ENCODE measurements around the gene RHBDL3. TPM values are rescaled to one million over a fixed set of nuclear protein-coding genes. Genes with fewer than 3 reads are reported as not detected.

RHBDL3 gene
- total and polyA plus RNA-seq, 2 donors (not counting 3 experiments of a cell fraction or from before 2014, with no cell fraction given): 0.11 to 0.20 TPM

DNA sequence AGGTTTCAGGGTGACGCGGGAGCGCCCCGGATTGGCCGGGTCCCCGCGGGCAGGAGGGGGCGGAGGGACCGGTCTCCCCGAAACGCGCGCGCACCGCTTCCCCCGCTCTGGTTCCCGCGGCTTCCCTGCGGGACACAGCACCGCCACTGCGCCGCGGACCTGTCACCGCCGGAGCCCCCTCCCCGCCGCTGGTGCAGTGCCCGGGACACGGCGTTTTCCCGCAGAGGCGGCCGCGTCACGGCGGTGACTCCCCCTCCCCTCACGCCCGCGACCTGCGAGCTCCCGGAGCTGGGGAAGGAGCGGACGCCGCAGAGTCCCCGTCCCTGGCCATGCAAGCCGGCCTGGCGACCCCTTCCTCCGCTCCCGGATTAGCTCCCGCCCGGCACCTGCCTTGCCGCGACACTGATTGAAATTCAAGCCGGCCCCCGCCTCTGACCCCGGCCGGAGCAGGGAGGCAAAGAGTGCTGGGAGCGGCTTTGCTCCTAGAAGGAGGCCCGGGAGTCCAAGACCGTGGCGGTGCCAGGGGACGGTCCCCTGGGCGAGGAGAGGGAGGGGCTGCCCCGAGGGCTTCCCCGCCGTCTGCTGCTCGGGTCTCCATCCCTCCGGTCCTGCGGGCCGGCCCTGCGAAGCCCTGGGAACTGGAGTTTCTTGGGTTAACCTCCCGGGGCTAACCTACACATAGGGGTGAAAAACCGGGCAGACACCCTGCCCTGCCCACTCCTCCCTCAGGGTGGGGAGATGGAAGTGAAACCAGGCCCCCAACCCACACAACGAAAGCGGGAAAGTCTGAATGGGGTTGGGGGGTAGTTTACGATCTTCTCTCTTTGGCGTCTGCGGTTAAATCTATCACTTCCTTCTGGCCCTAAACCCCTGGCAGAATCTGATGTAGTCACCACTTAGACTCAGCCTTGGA, 1.0 kb downstream of the RHBDL3 start:
- TF ChIP-seq JUN (IDR thresholded peaks at IDR 0.05; ENCODE audit: borderline replicate concordance, insufficient read depth, insufficient read length, low read depth): no peak
- TF ChIP-seq EZH2 (IDR thresholded peaks at IDR 0.05; ENCODE audit: borderline replicate concordance, low read depth, low read length, severe bottlenecking): peak; percentile 98
- Histone ChIP-seq H4K20me1 (replicated peaks; ENCODE audit: control insufficient read depth, extremely low read depth, insufficient read depth, low read length) (no peaks in the 10 kb centered on the region), H3K4me3 (replicated peaks in 1 of 3; ENCODE audit: insufficient read depth in 1 of 3, low read depth in 1 of 3, low read length in 3 of 3) (peak overlapping the region; percentile 12 to 41 (median 27)), H3K9me3 (replicated peaks; ENCODE audit: control insufficient read depth, insufficient read depth, low read length) (no peaks in the 10 kb centered on the region), H3K27me3 (ENCODE audit: control insufficient read depth in 2 of 2, insufficient read depth in 2 of 2, low read length in 2 of 2) (peaks cover 59 to 76% of the 10 kb centered on the region in 2 experiments), H3K4me1 (ENCODE audit: control insufficient read depth, extremely low read depth, insufficient read depth, low read length) (peaks cover 10% of the 10 kb centered on the region), H3K9ac (replicated peaks; ENCODE audit: extremely low read depth, insufficient read depth, low read length) (no peak overlapping the region), H3K36me3 (ENCODE audit: control insufficient read depth in 2 of 2, extremely low read depth in 1 of 2, insufficient read depth in 2 of 2, low read length in 2 of 2) (no peaks in the 10 kb centered on the region), H3K79me2 (ENCODE audit: control insufficient read depth, insufficient read depth, low read length) (no peaks in the 10 kb centered on the region), H3K27ac (ENCODE audit: insufficient read depth, low read depth, low read length) (no peak overlapping the region), H2AFZ (ENCODE audit: low read depth, low read length) (peak overlapping the region; percentile 18), H3K9me1 (replicated peaks; ENCODE audit: control insufficient read depth, extremely low read depth, insufficient read depth, low read length) (no peaks in the 10 kb centered on the region), H3K4me2 (ENCODE audit: insufficient read depth, low read length) (peak overlapping the region; percentile 71)
- intact Hi-C loops (cut with micrococcal nuclease): no loop called here
- CTCF ChIA-PET: interaction anchor here (2.0 kb wide), 1 partner anchor 13 kb away, joined by 7 read pairs; no protein-coding TSS in a partner anchor
- POLR2A ChIA-PET: no interaction called here
- dilution Hi-C loops (cut with MboI; ENCODE audit: extremely low pct_ligation_motif_present, low sequenced_read_pairs): no loop called here
- FAIRE-seq (no peak), DNase-seq (ENCODE audit: low read depth, low spot score) (no peak)
- BruUV-seq (replicated peaks): no TSS peak

DNA sequence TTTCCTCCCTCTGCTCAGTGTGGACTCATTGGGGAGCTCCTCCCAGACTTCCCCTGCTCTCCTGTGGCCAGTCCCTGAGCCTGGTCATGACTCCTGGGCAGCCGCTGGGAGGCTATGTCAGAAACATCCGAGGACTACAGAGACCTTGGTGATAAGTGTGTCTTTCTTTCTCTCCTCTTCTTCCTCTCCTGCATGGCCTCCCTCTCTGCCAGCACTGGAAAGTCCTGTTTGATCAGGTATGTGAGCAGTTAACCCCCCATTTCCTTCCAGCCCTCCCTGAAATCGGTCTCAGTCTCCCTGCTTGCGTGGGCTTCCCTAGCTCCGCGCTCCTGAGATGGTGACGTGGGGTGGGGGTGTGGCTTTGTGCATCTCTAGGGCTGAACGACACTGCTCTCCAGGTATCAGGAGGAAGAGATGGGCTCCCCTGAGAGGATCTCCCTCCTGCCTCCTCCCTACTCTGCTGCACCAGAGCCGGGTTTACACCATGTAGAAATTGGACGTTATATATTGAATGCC, 2.1 kb downstream of the RHBDL3 start:
- CTCF ChIA-PET: interaction anchor here (1.0 to 2.0 kb wide), 2 partner anchors 14 to 43 kb away, joined by 3 to 7 read pairs; no protein-coding TSS in a partner anchor
- DNase-seq (ENCODE audit: low read depth, low spot score) (no peak), FAIRE-seq (no peak)
- TF ChIP-seq MYC (IDR thresholded peaks at IDR 0.05; ENCODE audit: low read depth, low read length) (no peak), GATA2 (IDR thresholded peaks at IDR 0.05; ENCODE audit: insufficient read depth, insufficient read length, low read depth, low read length) (no peak), POLR2AphosphoS5 (IDR thresholded peaks at IDR 0.05; ENCODE audit: insufficient read depth, low read depth, low read length) (no peak)
- H3K4me2 ChIP-seq (ENCODE audit: insufficient read depth, low read length): no peak overlapping the region
- H3K36me3 ChIP-seq (ENCODE audit: control insufficient read depth in 2 of 2, extremely low read depth in 1 of 2, insufficient read depth in 2 of 2, low read length in 2 of 2): no peaks in the 10 kb centered on the region
- H3K4me1 ChIP-seq (ENCODE audit: control insufficient read depth, extremely low read depth, insufficient read depth, low read length): peaks cover 10% of the 10 kb centered on the region
- no peaks in the 10 kb centered on the region for H3K9me3 ChIP-seq (replicated peaks; ENCODE audit: control insufficient read depth, insufficient read depth, low read length)
- H3K79me2 ChIP-seq (ENCODE audit: control insufficient read depth, insufficient read depth, low read length): no peaks in the 10 kb centered on the region
- no peaks in the 10 kb centered on the region for H4K20me1 ChIP-seq (replicated peaks; ENCODE audit: control insufficient read depth, extremely low read depth, insufficient read depth, low read length)
- H3K27ac ChIP-seq (ENCODE audit: insufficient read depth, low read depth, low read length): no peak overlapping the region
- no TSS peak for BruUV-seq (replicated peaks)
- no peak overlapping the region for H3K9ac ChIP-seq (replicated peaks; ENCODE audit: extremely low read depth, insufficient read depth, low read length)
- H3K9me1 ChIP-seq (replicated peaks; ENCODE audit: control insufficient read depth, extremely low read depth, insufficient read depth, low read length): no peaks in the 10 kb centered on the region
- POLR2A ChIA-PET: no interaction called here
- intact Hi-C loops (cut with micrococcal nuclease) (no loop called here), dilution Hi-C loops (cut with MboI; ENCODE audit: extremely low pct_ligation_motif_present, low sequenced_read_pairs) (no loop called here)
- no peak overlapping the region for H3K4me3 ChIP-seq (replicated peaks in 1 of 3; ENCODE audit: insufficient read depth in 1 of 3, low read depth in 1 of 3, low read length in 3 of 3)
- H2AFZ ChIP-seq (ENCODE audit: low read depth, low read length): no peak overlapping the region
- H3K27me3 ChIP-seq (ENCODE audit: control insufficient read depth in 2 of 2, insufficient read depth in 2 of 2, low read length in 2 of 2): peaks cover 55 to 70% of the 10 kb centered on the region in 2 experiments

All from endothelial cell of umbilical vein (primary cell).